HG02642 (cell line): ENCODE results near the gene RBM38.

Experiments used
- ATAC-seq: cut with Tn5 transposase; IDR thresholded peaks from one replicate; pipeline ENCODE4 v1.9.1; 2021; ENCODE audit warnings: mild to moderate bottlenecking; ENCODE audit not compliant: unreplicated experiment, poor library complexity

Gene RBM38

GRCh38 chr20:57400821-57401564, 9.8 kb downstream of the RBM38 start:
- ATAC-seq: peak; percentile 26

- ATAC-seq: no peak
Observed at GRCh38 chr20:57401565-57401918, 10.3 kb downstream of the RBM38 start.

GRCh38 chr20:57402206-57403125, 11.3 kb downstream of the RBM38 start:
- ATAC-seq: no peak

GRCh38 chr20:57403216-57403615, 12.0 kb downstream of the RBM38 start:
- ATAC-seq: no peak

- no peak for ATAC-seq
Observed at GRCh38 chr20:57404006-57404405, 12.8 kb downstream of the RBM38 start.

GRCh38 chr20:57404419-57405072, 13.3 kb downstream of the RBM38 start:
- no peak for ATAC-seq

- ATAC-seq: no peak
Observed at GRCh38 chr20:57405236-57406016, 14.2 kb downstream of the RBM38 start.

- ATAC-seq: no peak
Observed at GRCh38 chr20:57407541-57407956, 16.4 kb downstream of the RBM38 start.

- no peak for ATAC-seq
Observed at GRCh38 chr20:57408131-57408530, 16.9 kb downstream of the RBM38 start.

- ATAC-seq: no peak
Observed at GRCh38 chr20:57408536-57409233, 17.5 kb downstream of the RBM38 start.

GRCh38 chr20:57409316-57409671, 18.1 kb downstream of the RBM38 start:
- no peak for ATAC-seq

- ATAC-seq: no peak
Observed at GRCh38 chr20:57409672-57410397, 18.6 kb downstream of the RBM38 start.

GRCh38 chr20:57410398-57410920, 19.3 kb downstream of the RBM38 start:
- no peak for ATAC-seq

GRCh38 chr20:57410924-57411323, 19.7 kb downstream of the RBM38 start:
- no peak for ATAC-seq

- no peak for ATAC-seq
Observed at GRCh38 chr20:57411406-57412283, 20.4 kb downstream of the RBM38 start.

GRCh38 chr20:57412347-57413029, 21.3 kb downstream of the RBM38 start:
- ATAC-seq: no peak

GRCh38 chr20:57413986-57414385, 22.8 kb downstream of the RBM38 start:
- ATAC-seq: no peak
